Fibroblast of peridontal ligament (primary cell): ENCODE data around the gene HEATR3.
"Not testable (repeated sequence)": the region's sequence is repeated elsewhere in the genome, so short reads cannot be mapped to it uniquely, and the experiment has no call there.

Experiments used
- DNase-seq: peaks from one replicate; pipeline ENCODE4 v3.0.0-alpha.2; 2010; ENCODE audit errors: extremely low read depth

The HEATR3 gene

DNA sequence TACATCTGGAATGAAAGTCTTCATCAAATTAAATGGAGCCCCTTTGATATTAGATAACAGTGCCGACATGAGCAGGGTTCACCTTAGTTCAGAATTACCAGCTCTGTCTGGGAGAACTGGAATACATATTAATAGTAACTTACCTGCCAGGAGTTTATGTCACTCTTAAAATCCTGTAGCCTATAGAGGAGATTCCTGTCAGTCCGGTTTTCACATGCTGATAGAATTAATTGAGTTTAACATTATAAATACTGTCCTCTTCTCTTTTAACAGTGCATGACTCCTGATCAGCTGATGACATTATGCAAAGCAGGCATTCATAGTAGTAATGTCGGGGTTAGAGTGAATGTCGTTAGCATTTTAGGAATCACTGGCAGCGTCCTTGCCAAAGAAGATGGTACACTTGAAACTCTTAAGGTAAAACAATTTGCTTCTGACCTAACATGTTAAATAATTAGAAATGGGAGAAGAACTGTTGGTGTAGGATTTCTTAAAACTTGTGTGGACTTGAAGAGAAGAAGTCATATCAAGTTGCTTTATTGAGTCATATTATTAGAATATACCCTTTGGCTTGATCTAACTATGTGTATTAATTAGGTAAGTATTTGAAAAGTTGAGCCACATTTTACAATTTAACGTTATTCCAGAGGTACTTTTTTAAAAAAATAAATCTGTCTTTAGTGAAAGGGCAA lies 34.3 kb downstream of the HEATR3 start:
- DNase-seq, result no peak

DNA sequence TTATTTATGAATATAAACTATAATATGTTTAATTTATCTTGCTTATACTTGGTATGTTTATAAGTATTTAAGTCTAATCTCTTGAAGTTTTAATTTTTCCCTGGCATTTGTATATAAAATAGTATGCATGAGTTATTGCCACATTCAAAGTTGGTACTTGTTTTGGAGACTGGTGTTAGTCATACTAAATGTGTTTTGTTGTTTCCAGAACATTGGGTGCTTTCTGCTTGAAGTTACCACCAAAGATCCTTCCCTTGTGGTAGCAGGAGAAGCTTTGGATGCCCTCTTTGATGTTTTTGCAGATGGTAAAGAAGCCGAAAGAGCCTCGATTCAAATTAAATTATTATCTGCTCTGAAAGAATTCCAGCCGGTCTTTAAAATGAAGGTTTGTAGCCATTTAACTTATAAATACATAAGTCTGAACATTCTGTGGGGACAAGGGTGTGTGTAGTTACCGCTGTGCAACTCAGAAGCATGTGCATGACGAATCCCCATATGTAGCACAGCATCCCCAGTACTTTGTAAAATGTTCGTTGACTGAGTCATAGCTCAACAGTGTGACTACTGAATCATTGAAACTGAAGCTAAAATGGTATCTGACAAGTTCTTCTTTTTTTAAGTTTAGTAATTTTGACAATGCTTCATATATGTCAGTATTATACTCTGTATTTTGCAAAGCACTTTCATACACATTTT lies 36.4 kb downstream of the HEATR3 start:
- peak; percentile 79 for DNase-seq

DNA sequence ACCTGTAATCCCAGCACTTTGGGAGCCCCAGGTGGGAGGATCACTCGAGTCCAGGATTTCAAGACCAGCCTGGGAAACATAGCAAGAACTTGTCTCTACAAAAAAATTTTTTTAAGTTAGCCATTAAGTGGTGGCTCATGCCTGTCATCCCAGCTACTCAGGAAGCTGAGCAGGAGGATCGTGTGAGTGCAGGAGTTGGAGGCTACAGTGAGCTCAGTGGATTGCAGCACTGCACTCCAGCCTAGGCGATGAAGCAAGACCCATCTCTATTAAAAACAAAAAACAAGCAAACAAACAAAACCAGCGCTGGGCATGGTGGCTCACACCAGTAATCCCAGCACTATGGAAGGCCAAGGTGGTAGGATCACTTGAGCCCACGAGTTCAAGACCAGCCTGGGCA lies 38.0 kb downstream of the HEATR3 start:
- DNase-seq, result peak; percentile 4

DNA sequence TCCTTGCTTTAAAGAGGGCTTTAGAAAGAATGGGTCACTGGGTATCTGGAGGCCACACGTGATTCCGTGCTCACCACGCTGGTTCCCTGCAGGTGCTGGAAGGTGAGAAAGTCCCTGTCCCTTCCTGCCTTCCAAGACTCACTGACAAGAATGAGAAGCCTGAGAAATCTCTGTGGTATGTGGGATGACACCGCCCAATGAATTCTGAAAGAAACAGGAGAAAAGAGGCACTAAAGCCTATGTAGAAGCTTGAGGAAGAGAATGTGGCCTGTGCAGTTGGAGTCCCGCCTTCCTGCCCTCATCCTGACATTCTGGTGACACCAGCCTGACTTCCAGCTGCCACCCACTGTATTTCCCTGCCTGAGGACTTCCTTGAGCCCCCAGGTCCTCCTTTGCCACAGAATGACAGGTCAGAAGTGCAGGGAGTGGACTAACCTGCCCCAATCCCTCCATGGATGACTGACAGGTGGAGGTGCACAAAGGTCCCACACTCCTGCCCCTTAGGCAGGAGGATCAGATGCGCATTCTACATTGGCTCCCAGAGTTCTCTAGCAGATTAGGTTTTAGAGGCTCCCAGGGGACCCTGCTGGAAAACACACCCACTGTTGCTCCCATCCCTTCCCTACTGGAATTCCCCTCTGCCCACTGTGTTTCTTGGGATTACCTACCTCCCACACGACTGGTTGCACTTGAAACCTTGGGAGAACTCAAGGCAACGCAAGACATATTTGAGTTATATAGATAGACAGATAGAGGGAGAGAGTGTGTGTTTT lies 48.8 kb downstream of the HEATR3 start:
- DNase-seq, result no peak

DNA sequence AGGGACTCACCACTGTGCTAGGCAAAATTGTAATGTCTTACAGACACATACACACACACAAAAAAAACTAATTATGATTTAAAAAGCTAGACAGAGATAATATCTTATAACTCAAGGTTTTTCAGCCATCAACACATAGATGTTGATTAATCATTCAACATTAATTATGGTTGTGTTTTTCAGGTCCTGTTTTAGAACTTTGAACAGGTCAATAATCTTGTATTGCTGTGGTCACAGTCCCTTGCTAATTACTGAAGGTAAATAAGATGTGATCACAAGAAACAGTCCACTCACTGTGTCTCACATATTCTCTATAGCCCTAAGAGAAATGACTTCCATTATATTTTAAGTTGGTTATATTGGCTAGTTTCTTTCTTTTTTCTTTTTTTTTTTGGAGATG lies 54.9 kb downstream of the HEATR3 start:
- DNase-seq, result no peak

DNA sequence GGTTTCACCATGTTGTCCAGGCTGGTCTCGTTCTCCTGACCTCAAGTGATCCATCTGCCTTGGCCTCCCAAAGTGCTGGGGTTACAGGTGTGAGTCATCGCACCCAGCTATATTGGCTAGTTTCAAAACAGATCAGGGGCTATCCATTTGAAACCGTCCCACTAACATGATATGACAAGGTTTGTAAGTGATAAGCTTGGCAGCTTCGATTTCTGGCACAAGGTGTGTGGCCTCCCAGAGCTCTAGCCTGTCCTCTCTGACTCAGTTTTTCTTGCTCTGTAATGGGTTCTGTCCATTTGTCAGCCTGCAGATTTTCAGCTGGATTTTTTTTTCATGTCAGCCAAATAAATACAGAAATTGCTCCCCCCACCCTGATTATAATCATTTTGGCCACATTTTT lies 55.5 kb downstream of the HEATR3 start:
- DNase-seq, result no peak

DNA sequence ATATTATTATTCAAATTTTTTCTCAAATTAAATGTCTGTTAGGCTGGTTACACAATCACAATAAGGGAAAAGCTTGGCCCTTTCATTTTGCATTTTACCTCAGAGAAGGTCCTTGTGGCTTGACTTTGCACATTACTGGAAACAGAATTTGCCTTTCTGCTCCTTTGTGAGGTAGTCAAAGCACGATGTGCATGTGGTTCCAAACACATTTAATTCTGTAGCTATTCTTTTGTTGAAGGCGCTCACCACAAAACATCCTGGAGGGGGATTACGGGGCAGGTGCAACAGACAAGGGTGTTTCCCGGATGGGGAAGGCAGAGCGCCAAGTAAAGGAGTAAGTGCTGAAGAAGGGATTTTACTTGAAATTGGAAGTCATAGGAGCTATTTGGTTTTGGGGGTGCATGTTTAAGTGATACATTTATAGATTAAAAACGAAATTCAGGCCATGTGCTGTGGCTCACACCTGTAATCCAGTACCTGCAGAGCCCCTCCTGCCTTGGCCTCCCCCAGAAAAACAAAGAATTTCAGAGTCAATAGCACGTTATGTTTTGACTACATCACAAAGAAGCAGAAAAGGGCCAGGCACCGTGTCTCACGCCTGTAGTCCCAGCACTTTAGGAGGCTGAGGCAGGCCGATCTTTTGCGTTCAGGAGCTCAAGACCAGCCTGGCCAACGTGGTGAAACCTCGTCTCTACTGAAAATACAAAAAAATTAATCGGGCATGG lies 56.1 kb downstream of the HEATR3 start:
- DNase-seq, result no peak

DNA sequence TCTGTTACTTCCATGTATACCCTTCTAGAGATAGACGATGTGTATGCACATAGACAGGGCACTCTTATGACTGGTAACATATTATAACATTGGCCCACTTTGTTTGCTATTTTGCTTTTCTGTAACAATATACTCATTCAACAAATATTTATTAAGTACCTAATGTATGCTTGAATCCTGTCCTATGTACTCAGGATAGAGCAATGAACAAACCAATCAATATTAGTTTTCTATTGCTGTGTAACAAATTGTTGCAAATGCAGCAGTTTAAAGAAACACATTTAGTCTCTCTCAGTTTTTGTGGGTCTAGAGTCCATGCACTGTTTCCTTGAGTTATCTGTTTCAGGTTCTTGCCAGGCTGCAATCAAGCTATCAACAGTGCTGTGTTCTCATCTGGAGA lies 57.6 kb downstream of the HEATR3 start:
- DNase-seq, result no peak

DNA sequence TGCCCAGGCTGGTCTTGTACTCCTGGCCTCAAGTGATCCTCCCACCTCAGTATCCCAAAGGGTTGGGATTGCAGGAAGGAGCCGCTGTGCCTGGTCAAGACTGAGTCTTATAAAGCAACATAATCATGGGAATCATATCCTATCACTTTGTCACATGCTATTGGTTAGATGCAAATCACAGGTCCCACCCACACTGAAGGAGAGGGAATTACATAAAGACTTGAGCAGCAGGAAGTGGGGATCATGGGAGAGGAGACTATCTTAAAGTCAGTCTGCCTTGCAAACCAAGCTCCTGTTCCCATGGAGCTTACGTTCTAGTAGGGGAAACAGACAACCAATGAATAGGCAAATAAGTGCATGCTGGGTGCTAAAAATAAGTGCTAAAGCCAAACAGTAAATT lies 59.0 kb downstream of the HEATR3 start:
- no peak for DNase-seq

DNA sequence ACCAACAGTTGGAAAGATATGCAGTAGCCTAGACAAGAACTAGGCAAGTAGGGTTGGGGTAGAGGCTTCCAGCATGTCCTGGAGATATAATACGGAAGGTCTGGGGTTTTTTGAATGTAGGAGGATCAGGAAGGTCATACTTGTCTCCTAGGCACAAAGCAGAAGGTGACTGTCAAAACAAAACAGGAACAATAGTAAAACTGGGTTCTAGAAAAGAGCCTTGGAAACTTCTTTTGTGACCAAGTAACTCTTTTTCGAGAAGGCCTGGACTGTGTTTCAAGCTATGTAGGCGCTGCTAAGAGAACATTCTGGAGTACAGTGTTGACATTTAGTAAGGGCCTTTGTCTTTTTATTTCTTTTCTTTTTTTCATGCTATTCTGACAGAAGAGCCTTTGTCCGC lies 60.4 kb downstream of the HEATR3 start:
- no peak for DNase-seq

DNA sequence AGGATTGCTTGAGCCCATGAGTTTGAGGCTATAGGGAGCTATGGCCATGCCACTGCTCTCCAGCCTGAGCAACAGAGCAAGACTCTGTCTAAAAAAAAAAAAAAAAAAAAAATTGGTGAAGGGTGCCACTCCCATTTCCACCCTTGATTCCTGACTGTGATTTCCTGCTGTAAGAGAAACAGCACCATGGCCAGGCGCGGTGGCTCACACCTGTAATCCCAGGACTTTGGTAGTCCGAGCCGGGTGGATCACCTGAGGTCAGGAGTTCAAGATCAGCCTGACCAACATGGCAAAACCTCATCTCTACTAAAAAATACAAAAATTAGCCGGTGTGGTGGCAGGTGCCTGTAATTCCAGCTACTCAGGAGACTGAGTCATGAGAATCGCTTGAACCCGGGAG lies 66.8 kb downstream of the HEATR3 start:
- not testable (repeated sequence) for DNase-seq

DNA sequence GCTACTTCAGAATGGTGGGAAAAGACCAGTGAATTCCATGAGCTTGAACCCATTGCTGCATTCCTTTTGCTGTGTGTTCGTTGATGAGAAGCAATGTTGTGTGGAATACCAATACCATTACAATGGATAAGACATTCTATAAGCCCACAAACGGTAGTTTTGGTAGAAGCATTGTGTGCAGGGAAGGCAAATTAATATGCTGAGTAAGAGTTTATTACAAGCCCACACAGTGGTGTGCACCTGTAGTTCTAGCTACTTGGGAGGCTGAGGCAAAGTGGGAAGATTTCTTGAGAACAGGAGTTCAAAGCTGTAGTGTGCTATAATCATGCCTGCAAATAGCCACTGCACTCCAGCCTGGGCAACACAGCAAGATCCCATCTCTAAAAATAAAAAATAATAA lies 67.4 kb downstream of the HEATR3 start:
- no peak for DNase-seq

DNA sequence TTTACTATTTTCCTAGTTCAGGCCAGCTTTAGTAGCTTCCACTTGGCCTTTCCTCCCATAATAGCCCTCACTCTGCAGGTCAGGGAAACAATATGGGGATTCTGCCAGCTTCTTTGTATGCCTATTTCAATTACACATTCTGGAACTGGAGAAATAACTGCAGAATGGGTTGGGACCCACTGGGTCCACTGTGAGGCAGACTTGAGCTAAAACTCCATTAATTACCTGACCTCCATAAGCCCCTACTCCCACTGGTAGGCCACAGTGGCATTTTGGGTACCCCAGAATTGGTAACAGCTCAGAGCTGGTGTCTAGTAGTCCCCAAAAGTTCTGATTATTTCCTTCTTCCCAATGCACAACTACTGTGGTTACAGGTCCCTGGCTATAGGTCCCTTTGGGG lies 70.6 kb downstream of the HEATR3 start:
- no peak for DNase-seq

DNA sequence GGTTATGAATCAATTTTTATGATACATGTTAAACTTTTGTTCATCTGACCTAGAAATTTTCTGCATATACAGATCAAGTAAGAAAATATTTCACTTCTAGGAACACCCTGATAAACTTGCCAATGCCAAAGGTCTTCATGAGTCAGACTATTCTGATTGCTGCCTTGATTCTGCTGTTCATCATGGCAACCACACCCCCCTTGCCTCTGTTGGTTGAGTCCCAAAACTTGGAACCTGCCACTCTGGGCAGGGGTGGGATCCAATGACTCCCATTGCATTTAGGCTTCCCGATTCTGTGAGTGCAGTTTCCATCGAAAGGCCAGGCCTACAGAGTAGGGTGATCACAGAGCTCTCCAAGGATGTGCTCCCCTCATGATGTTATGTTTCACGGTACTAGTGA lies 71.5 kb downstream of the HEATR3 start:
- DNase-seq, result no peak

DNA sequence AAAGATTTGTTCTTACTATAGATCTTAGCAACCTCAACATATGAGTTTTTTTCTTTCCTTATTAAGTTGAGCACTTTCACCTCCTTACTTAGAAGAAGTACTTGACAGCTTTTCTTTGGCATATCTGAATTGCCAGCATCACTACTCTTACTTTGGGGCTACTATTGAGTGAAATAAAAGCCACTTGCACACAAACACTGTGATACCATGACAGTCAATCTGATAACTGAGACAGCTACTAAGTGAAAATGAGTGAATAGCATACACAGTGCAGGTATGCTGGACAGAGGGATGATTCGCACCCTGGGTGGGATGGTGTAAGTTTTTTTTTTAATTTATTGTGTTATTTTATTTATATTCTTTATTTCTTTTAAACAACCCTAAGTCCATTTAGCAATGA lies 73.8 kb downstream of the HEATR3 start:
- DNase-seq, result no peak

DNA sequence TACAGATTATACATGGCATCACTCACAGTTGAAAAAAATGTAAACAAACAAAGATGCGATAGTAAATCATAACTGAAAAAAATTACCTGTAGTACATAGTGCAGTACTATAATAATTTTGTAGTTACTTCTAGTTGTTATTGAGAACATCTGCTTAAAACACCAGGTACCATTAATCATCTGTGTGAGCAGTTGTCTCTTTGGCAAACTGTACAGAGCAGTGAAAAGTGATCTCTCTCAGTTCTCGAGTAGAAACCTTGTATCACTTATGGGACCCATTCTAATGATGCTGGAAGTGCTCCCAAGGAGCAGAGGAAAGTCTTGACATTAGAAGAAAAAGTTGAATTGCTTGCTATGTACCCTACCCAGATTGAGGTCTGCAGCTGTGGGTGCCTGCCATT lies 78.4 kb downstream of the HEATR3 start:
- DNase-seq, result no peak

DNA sequence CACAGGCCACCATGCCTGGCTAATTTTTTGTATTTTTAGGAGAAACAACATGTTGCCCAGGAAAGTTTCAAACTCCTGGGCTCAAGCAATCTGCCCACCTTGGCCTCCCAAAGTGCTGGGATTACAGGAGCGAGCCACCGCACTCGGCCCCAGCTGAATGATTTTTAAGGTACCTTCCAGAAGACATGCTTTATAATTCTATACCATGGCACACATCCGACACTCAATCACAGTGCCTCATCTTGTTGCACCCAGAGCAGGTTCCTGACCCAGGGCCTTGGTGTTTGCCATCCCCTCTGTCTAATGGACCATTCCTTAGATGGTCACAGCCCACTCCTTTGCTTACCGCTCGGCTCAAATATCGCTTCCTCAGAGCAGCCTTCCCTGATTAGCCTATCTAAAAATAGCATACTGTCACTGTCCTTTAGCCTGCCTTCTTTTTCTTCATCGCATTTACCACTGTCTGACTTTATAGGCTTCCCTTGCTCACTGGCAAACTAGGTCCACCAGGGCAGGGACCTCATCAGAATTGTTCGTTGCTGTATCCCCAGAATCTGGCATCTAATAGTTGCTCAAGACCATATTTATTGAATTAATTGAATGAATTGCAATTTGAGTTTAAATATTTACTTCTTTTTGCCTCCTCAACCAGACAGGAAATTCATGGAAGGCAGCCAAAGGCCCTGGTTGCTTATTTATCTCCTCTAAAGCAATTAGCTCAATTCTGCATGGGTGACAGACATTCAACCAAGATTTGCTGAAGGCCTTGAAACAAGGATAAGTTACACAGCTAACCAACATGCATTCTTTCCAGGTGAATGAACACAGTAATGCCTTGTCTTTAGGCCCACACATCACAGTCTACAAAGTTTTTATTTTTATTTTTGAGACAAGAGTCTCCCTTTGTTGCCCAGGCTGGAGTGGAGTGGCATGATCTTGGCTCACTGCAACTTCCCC lies 81.0 kb downstream of the HEATR3 start:
- no peak for DNase-seq

DNA sequence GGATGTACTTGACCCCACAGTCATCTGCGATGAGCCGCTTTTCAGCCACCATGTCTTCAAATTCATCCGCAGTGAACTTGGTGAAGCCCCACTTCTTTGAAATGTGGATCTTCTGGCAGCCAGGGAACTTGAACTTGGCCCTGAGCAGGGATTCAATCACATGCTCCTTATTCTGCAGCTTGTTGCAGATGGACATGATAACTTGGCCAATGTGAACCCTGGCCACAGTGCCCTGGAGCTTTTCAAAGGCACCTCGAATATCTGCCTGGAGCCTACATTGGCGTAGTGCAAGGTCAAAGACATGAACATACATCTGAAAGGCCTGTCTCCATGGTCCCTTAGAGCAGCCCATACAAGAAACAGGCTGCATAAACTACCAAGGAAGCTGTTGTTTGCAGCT lies 85.6 kb downstream of the HEATR3 start:
- DNase-seq, result no peak

DNA sequence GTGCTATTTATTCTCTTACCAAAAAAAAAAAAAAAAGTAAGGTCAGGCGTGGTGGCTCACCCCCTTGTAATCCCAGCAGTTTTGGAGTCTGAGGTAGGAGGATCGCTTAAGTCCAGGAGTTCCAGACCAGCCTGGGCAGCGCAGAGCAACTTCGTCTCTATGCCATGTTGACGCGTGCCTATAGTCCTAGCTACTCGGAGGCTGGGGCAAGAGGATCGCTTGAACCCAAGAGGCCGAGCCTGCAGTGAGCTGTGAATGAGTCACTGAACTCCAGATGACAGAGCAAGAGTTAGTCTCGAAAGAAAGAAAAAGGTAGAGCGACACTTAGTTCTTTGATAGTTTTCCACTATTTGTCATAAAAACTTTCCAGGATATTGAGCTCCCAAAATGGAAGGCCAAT lies 86.0 kb downstream of the HEATR3 start:
- no peak for DNase-seq

DNA sequence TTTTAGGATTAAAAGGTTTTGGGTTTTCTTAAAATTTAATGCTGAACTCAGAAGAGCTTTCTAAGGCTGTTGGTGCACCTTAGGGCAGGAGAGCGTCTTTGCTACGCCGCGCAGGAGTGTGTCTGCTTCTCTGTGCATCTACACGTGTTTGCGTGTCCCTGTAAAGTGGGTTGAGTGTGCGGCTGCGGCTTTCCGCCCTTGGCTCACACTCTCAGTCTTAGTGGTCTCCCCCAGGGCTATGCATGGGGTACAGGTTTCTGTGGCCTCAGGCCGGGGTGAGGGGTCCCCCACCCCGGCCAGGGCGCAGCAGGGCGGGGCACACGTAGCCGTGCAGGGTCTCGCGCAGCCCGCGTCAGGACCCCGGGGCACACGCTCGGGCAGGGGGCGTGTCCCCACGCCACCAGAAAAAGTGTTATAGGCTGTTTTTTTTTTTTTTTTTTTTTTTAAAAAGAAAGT lies 86.6 kb downstream of the HEATR3 start:
- peak; percentile 33 for DNase-seq
